Astrocyte (in vitro differentiated cells and primary cell): Measurements from ENCODE around the gene LEP.

Experiments
- EZH2 ChIP-seq: IDR thresholded peaks from 2 replicates; pipeline ENCODE4 v1.6.1; 2012; ENCODE audit warnings: mild to moderate bottlenecking, low read length, inconsistent platforms; ENCODE audit not compliant: insufficient read depth
- TF ChIP-seq, protein P1 (sequence below): IDR thresholded peaks from 2 replicates; pipeline ENCODE4 v1.5.1; 2011; ENCODE audit warnings: low read depth, mild to moderate bottlenecking, inconsistent platforms, low read length, moderate library complexity; ENCODE audit not compliant: insufficient read depth

- TF ChIP-seq, protein P1, sequence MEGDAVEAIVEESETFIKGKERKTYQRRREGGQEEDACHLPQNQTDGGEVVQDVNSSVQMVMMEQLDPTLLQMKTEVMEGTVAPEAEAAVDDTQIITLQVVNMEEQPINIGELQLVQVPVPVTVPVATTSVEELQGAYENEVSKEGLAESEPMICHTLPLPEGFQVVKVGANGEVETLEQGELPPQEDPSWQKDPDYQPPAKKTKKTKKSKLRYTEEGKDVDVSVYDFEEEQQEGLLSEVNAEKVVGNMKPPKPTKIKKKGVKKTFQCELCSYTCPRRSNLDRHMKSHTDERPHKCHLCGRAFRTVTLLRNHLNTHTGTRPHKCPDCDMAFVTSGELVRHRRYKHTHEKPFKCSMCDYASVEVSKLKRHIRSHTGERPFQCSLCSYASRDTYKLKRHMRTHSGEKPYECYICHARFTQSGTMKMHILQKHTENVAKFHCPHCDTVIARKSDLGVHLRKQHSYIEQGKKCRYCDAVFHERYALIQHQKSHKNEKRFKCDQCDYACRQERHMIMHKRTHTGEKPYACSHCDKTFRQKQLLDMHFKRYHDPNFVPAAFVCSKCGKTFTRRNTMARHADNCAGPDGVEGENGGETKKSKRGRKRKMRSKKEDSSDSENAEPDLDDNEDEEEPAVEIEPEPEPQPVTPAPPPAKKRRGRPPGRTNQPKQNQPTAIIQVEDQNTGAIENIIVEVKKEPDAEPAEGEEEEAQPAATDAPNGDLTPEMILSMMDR, result no peak
- TF ChIP-seq EZH2, result no peak
These were observed 12.6 kb downstream of the LEP start for GRCh38 chr7:128253701-128254100.
